Fibroblast of lung (primary cell): Measurements from ENCODE around the gene BMPR1B. TPM values are rescaled to one million over a fixed set of nuclear protein-coding genes. Genes with fewer than 3 reads are reported as not detected.
A peak's percentile ranks its signal among the peaks of the same experiment; 100 is the strongest.

Source experiments
- DNase-seq, 2 donors: peaks; one replicate each; pipeline versions ENCODE4 v3.0.0 to v3.0.0-alpha.2; 2010; ENCODE audit warnings: low read depth in 2 of 2
- H2AFZ ChIP-seq: 2 replicates; pipeline ENCODE4 v1.5.1; 2012; ENCODE audit warnings: low read length, control low read depth, inconsistent platforms
- H3K27ac ChIP-seq: 2 replicates; pipeline ENCODE4 v1.5.1; 2011; ENCODE audit warnings: low read length, control low read depth; ENCODE audit not compliant: insufficient read depth
- H3K27me3 ChIP-seq: 2 replicates; pipeline ENCODE4 v1.5.1; 2011; ENCODE audit warnings: mild to moderate bottlenecking, low read length; ENCODE audit not compliant: control insufficient read depth, insufficient read depth
- H3K36me3 ChIP-seq: 2 replicates; pipeline ENCODE4 v1.5.1; 2011; ENCODE audit warnings: low read length; ENCODE audit not compliant: control insufficient read depth, insufficient read depth
- H3K4me1 ChIP-seq: 2 replicates; pipeline ENCODE4 v1.5.1; 2011; ENCODE audit warnings: low read length; ENCODE audit not compliant: control insufficient read depth, insufficient read depth; ENCODE audit errors: extremely low read depth
- H3K4me2 ChIP-seq: 2 replicates; pipeline ENCODE4 v1.5.1; 2011; ENCODE audit warnings: low read length, control low read depth; ENCODE audit not compliant: insufficient read depth; ENCODE audit errors: extremely low read depth
- H3K4me3 ChIP-seq, 4 experiments: fragments of 200-600 bp in 1 of 4; sonication (generic) in 1 of 4; replicated peaks in 1 of 4; 2 replicates each; pipeline ENCODE4 v1.5.1; 2011 to 2016; ENCODE audit warnings: low read length in 4 of 4, low read depth in 3 of 4, mild to moderate bottlenecking in 3 of 4, control low read depth in 2 of 4, inconsistent platforms in 1 of 4, mixed read lengths in 1 of 4; ENCODE audit not compliant: insufficient read depth in 1 of 4; ENCODE audit errors: control extremely low read depth in 1 of 4
- H3K79me2 ChIP-seq: 2 replicates; pipeline ENCODE4 v1.5.1; 2012; ENCODE audit warnings: mild to moderate bottlenecking, low read length, inconsistent platforms; ENCODE audit not compliant: control insufficient read depth, insufficient read depth
- H3K9ac ChIP-seq: 2 replicates; pipeline ENCODE4 v1.5.1; 2011; ENCODE audit warnings: mild to moderate bottlenecking, low read length, control low read depth; ENCODE audit not compliant: insufficient read depth
- H3K9me3 ChIP-seq: 2 replicates; pipeline ENCODE4 v1.5.1; 2012; ENCODE audit warnings: low read depth, low read length; ENCODE audit not compliant: control insufficient read depth, insufficient read depth
- H4K20me1 ChIP-seq: 2 replicates; pipeline ENCODE4 v1.5.1; 2011; ENCODE audit warnings: low read length; ENCODE audit not compliant: control insufficient read depth, insufficient read depth; ENCODE audit errors: extremely low read depth
- CTCF ChIP-seq, 2 donors: IDR thresholded peaks in 1 of 2; conservative IDR thresholded peaks in 1 of 2; 1 replicate in 1 of 2; 2 replicates in 1 of 2; pipeline ENCODE4 v1.5.1; 2011 to 2012; ENCODE audit warnings: low read length in 2 of 2, control low read depth in 1 of 2, inconsistent platforms in 1 of 2, low read depth in 1 of 2, mild to moderate bottlenecking in 1 of 2
- EZH2 ChIP-seq: IDR thresholded peaks from 2 replicates; pipeline ENCODE4 v1.5.1; 2012; ENCODE audit warnings: low read length, control low read depth, mild to moderate bottlenecking; ENCODE audit errors: missing control alignments
- polyA plus RNA-seq, 2 donors: library from polyadenylated mRNA; depleted of rRNA in 1 of 2; stranded (reverse) in 1 of 2; unstranded in 1 of 2; fragments of >200 nt; gene quantifications; 2 replicates each; pipeline ENCODE4 v1.2.1, GENCODE V29; 2011 to 2012; ENCODE audit warnings: missing spikeins in 1 of 2
- total RNA-seq: library from RNA; depleted of rRNA; stranded (reverse); fragments of >200 nt; gene quantifications from 2 replicates; pipeline ENCODE4 v1.2.1, GENCODE V29; 2014

The BMPR1B gene
- total and polyA plus RNA-seq, 2 donors (not counting 1 experiment from before 2014, with no cell fraction given) = 0.17 to 0.45 TPM

- H3K4me2 ChIP-seq = no peak overlapping the region
- no peaks in the 10 kb centered on the region for H3K4me1 ChIP-seq
- H3K27ac ChIP-seq = no peak overlapping the region
- H4K20me1 ChIP-seq = no peaks in the 10 kb centered on the region
- H3K79me2 ChIP-seq = no peaks in the 10 kb centered on the region
- no peaks in the 10 kb centered on the region for H3K9me3 ChIP-seq
- H3K27me3 ChIP-seq = no peaks in the 10 kb centered on the region
- H2AFZ ChIP-seq = no peak overlapping the region
- TF ChIP-seq CTCF (conservative IDR thresholded peaks at IDR 0.05 in 1 of 2, IDR thresholded peaks at IDR 0.05 in 1 of 2; ENCODE audit: low read depth in 1 of 2, low read length in 2 of 2) (no peak), EZH2 (no peak)
- H3K4me3 ChIP-seq = no peak overlapping the region
- no peaks in the 10 kb centered on the region for H3K36me3 ChIP-seq
- no peak overlapping the region for H3K9ac ChIP-seq
- DNase-seq = peak in 1 of 2 donors; percentile 48
Measured at GRCh38 chr4:94909645-94910044, 151.9 kb downstream of the BMPR1B start.

- H4K20me1 ChIP-seq = no peaks in the 10 kb centered on the region
- no peak overlapping the region for H3K9ac ChIP-seq
- no peak overlapping the region for H3K27ac ChIP-seq
- no peak overlapping the region for H3K4me3 ChIP-seq
- H3K4me1 ChIP-seq = no peaks in the 10 kb centered on the region
- H3K27me3 ChIP-seq = no peaks in the 10 kb centered on the region
- H3K9me3 ChIP-seq = no peaks in the 10 kb centered on the region
- no peaks in the 10 kb centered on the region for H3K79me2 ChIP-seq
- no peaks in the 10 kb centered on the region for H3K36me3 ChIP-seq
- no peak overlapping the region for H3K4me2 ChIP-seq
- TF ChIP-seq CTCF (conservative IDR thresholded peaks at IDR 0.05 in 1 of 2, IDR thresholded peaks at IDR 0.05 in 1 of 2; ENCODE audit: low read depth in 1 of 2, low read length in 2 of 2) = no peak
- TF ChIP-seq EZH2 = no peak
- no peak for DNase-seq
- no peak overlapping the region for H2AFZ ChIP-seq
Measured at GRCh38 chr4:94911106-94911505, 153.4 kb downstream of the BMPR1B start.

- Histone ChIP-seq H3K9ac (no peak overlapping the region), H3K27me3 (no peaks in the 10 kb centered on the region), H3K27ac (no peak overlapping the region), H3K9me3 (no peaks in the 10 kb centered on the region), H3K4me1 (no peaks in the 10 kb centered on the region), H4K20me1 (no peaks in the 10 kb centered on the region), H3K4me2 (no peak overlapping the region), H2AFZ (no peak overlapping the region), H3K36me3 (no peaks in the 10 kb centered on the region), H3K4me3 (no peak overlapping the region), H3K79me2 (no peaks in the 10 kb centered on the region)
- TF ChIP-seq EZH2 = no peak
- no peak for TF ChIP-seq CTCF (conservative IDR thresholded peaks at IDR 0.05 in 1 of 2, IDR thresholded peaks at IDR 0.05 in 1 of 2; ENCODE audit: low read depth in 1 of 2, low read length in 2 of 2)
- no peak for DNase-seq
Measured at GRCh38 chr4:94912606-94913005, 154.9 kb downstream of the BMPR1B start.
